ENCODE results near the gene KATNB1. TPM values are rescaled to one million over a fixed set of nuclear protein-coding genes. Genes with fewer than 3 reads are reported as not detected.
"Not testable (repeated sequence)": the region's sequence is repeated elsewhere in the genome, so short reads cannot be mapped to it uniquely, and the experiment has no call there.

KATNB1 gene
- total RNA-seq, 1 donor from 2014 or later, result 24.9 TPM

GRCh38 chr16:57781741-57782606 is 46.4 kb downstream of the KATNB1 start:
- Mint-ChIP-seq H3K4me3 (no peak overlapping the region), H3K27ac (no peak overlapping the region), H3K36me3 (peaks cover 20% of the 10 kb centered on the region), H3K4me1 (peaks cover under 1% of the 10 kb centered on the region), H3K27me3 (ENCODE audit: low read depth) (no peaks in the 10 kb centered on the region), H3K9me3 (peaks cover 5% of the 10 kb centered on the region)
- no peak for DNase-seq (ENCODE audit: low spot score in 2 of 2, unreplicated experiment in 2 of 2)
- TF ChIP-seq, protein P1, sequence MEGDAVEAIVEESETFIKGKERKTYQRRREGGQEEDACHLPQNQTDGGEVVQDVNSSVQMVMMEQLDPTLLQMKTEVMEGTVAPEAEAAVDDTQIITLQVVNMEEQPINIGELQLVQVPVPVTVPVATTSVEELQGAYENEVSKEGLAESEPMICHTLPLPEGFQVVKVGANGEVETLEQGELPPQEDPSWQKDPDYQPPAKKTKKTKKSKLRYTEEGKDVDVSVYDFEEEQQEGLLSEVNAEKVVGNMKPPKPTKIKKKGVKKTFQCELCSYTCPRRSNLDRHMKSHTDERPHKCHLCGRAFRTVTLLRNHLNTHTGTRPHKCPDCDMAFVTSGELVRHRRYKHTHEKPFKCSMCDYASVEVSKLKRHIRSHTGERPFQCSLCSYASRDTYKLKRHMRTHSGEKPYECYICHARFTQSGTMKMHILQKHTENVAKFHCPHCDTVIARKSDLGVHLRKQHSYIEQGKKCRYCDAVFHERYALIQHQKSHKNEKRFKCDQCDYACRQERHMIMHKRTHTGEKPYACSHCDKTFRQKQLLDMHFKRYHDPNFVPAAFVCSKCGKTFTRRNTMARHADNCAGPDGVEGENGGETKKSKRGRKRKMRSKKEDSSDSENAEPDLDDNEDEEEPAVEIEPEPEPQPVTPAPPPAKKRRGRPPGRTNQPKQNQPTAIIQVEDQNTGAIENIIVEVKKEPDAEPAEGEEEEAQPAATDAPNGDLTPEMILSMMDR (IDR thresholded peaks at IDR 0.05; ENCODE audit: unreplicated experiment), result no peak

DNA sequence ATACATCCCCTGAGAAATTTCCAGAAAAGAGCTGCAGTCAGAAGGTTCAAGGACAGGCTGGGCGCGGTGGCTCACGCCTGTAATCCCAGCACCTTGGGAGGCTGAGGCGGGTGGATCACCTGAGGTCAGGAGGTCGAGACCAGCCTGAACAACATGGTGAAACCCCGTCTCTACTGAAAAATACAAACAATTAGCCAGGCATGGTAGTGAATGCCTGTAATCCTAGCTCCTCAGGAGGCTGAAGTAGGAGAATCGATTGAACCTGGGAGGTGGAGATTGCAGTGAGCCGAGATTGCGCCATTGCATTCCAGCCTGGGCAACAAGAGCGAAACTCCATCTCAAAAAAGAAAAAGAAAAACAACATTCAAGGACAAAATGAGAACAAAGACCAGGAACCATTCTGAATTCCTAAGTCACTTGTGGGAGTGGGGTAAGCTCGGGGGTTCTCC is 47.1 kb downstream of the KATNB1 start:
- H3K27ac Mint-ChIP-seq, result peak overlapping the region; percentile 59
- not testable (repeated sequence) for H3K4me1 Mint-ChIP-seq; DNase-seq (ENCODE audit: low spot score in 2 of 2, unreplicated experiment in 2 of 2); H3K27me3 Mint-ChIP-seq (ENCODE audit: low read depth); H3K9me3 Mint-ChIP-seq; H3K4me3 Mint-ChIP-seq
- H3K36me3 Mint-ChIP-seq, result peaks cover 20% of the 10 kb centered on the region

DNA sequence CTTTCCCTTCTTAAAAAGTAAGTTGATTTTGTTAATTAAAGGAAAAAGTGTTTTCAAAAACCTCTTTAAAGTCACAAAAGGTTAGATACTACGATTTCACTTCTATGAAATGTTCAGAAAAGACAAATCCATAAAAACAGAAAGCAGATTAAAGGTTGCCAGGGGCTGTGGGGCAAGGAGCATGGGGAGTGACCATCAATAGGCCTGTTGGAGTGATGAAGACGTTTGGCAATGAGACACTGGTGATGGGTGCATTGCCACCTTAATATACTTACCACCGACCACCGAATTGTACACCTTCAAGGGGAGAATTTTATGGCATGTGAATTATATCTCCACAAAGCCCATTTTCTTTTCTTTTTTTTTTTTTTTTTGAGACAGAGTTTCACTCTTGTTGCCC is 47.5 kb downstream of the KATNB1 start:
- Mint-ChIP-seq H3K27ac (peak overlapping the region; percentile 59), H3K4me3 (no peak overlapping the region), H3K9me3 (peaks cover 5% of the 10 kb centered on the region), H3K4me1 (peaks cover 2% of the 10 kb centered on the region), H3K36me3 (peaks cover 20% of the 10 kb centered on the region), H3K27me3 (ENCODE audit: low read depth) (no peaks in the 10 kb centered on the region)
- TF ChIP-seq, protein P1 (IDR thresholded peaks at IDR 0.05; ENCODE audit: unreplicated experiment), result no peak
- DNase-seq (ENCODE audit: low spot score in 2 of 2, unreplicated experiment in 2 of 2), result no peak

GRCh38 chr16:57783883-57784282 is 48.3 kb downstream of the KATNB1 start:
- Mint-ChIP-seq H3K4me1 (peaks cover 2% of the 10 kb centered on the region), H3K27me3 (ENCODE audit: low read depth) (no peaks in the 10 kb centered on the region), H3K9me3 (peaks cover 5% of the 10 kb centered on the region)

GRCh38 chr16:57784334-57784733 is 48.8 kb downstream of the KATNB1 start:
- peaks cover under 1% of the 10 kb centered on the region for H3K9me3 Mint-ChIP-seq
- peaks cover 2% of the 10 kb centered on the region for H3K4me1 Mint-ChIP-seq
- no peak for DNase-seq (ENCODE audit: low spot score in 2 of 2, unreplicated experiment in 2 of 2)
- TF ChIP-seq, protein P1 (IDR thresholded peaks at IDR 0.05; ENCODE audit: unreplicated experiment), result no peak
- no peak overlapping the region for H3K27ac Mint-ChIP-seq
- no peaks in the 10 kb centered on the region for H3K27me3 Mint-ChIP-seq (ENCODE audit: low read depth)
- no peak overlapping the region for H3K4me3 Mint-ChIP-seq
- peaks cover 10% of the 10 kb centered on the region for H3K36me3 Mint-ChIP-seq

More at GRCh38 chr16:57783883-57784282, 48.3 kb downstream of the KATNB1 start:
- DNase-seq (ENCODE audit: low spot score in 2 of 2, unreplicated experiment in 2 of 2), result no peak
- TF ChIP-seq, protein P1 (IDR thresholded peaks at IDR 0.05; ENCODE audit: unreplicated experiment), result no peak
- no peak overlapping the region for H3K4me3 Mint-ChIP-seq
- peaks cover 12% of the 10 kb centered on the region for H3K36me3 Mint-ChIP-seq
- no peak overlapping the region for H3K27ac Mint-ChIP-seq

DNA sequence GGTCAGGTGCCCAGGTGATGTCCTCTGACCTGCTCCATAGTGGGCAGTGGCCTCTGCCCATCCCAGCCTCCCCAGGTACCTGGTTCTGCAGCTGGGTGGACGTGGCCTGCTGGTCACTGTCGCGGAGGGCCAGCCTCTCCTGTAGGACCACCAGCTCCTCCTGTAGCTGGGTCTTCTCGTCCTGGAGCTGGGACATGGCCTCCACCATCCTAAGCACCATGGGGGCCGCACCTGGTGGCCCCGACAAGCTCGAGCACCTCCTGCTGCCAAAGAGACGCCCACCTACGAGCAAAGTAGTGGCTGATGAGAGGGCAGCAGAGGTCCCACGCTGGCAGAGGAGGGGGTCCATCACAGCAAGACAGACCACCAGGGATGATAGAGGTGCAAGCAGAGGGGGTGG is 49.8 kb downstream of the KATNB1 start:
- TF ChIP-seq, protein P1 (IDR thresholded peaks at IDR 0.05; ENCODE audit: unreplicated experiment), result no peak
- Mint-ChIP-seq H3K4me3 (no peak overlapping the region), H3K4me1 (peaks cover 2% of the 10 kb centered on the region), H3K27ac (no peak overlapping the region), H3K9me3 (no peaks in the 10 kb centered on the region), H3K27me3 (ENCODE audit: low read depth) (no peaks in the 10 kb centered on the region), H3K36me3 (peaks cover 11% of the 10 kb centered on the region)
- no peak for DNase-seq (ENCODE audit: low spot score in 2 of 2, unreplicated experiment in 2 of 2)

All from mesothelial cell of epicardium (in vitro differentiated cells).